Measurements from ENCODE around the gene RELA. TPM values are rescaled to one million over a fixed set of nuclear protein-coding genes. Genes with fewer than 3 reads are reported as not detected.
A peak's percentile ranks its signal among the peaks of the same experiment; 100 is the strongest.
"Not testable (repeated sequence)": the region's sequence is repeated elsewhere in the genome, so short reads cannot be mapped to it uniquely, and the experiment has no call there.

The RELA gene
- total RNA-seq, 1 donor from 2014 or later = 45.0 TPM

DNA sequence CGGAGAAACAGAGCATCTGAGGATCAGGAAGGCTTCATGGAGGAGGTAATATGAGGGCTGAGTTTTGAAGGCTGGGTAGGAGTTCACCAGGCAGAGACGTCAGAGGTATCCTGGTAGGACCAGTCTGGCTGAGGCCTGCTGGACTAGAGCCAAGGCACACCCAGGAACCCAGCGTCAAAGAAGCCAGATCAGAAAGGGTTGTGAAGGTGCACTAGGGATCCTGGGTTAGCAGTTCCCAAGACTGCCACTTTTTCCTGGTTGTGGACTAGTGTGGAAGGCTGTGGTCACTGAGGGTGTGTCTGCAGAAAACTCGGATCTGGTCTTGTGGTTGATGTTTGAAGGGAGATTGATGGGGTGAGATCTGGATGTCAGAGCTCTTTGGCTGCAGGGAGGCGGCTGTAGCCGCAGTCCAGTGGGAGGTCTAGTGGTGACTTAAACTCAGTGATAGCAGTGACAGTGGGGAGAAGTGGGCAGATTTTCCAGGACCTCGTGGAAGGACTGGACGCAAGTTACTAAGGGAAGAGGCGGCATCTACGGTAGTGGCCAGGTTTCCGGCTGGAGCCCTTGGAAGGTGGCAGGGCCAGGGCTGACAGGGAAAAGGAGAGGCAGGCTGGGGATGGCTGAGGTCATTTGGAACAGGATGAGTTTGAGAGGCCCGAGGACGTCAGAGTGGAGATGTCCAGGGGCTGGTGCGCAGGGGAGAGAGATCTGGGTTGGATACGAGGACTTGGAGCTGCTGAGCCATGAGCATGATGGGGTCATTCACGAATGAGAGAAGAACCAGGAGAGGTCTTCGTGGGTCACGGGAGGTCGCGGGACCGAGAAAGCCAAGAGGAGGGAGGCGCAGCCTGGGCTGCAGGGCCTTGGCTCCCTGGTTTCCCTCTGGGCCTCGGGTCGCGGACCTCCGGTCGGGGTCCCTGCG is 10.9 kb downstream of the RELA start:
- DNase-seq (ENCODE audit: low spot score) = no peak
- intact Hi-C loops (cut with DNase I) = no loop called here

DNA sequence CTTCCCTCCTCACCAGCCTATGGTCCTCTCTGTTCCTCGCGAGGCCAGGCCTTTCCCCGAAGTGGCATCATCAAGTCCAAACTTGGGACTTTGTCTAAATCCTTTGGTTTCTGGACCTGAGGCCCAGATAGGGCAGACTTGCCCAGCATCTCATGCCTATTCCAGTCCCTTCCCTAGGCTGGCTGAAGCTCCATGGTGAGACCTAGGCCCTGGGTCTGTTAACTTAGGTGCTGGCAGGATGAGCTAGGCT is 11.5 kb downstream of the RELA start:
- intact Hi-C loops (cut with DNase I) = no loop called here
- DNase-seq (ENCODE audit: low spot score) = no peak

DNA sequence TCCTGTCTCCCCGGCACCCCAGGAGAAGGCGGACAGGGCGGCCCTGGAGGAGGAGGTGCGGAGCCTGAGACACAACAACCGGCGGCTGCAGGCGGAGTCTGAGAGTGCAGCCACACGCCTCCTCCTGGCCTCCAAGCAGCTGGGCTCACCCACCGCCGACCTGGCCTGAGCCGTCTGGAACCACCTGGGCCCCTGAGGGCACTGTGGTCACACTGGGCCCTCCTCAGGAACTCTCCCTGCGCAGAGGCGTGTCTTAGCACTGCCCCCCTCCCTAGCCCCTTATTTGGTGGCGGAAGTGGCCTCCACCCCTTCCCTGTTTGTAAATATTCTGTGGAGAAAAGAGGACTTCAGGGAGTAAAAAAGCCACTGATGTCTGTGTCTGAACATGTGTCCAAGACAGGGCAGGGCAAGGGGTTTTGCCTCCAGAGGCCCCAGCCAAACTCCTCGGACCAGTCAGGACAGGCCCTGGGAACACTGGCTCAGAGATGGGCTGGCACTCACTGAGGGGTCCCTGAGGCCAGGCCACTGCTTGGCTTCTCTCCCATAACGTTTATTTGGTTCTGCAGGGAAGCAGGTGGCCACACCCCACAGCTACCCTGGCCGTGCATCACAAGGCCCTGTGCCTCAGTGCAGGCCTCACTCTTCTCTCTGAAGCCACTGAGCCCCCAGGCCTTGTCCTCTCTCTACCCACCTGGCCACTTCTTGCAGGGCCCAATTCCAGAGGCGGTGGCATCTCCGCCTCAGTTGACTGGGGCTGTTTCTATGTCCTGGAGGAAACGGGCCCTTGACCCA is 12.0 kb downstream of the RELA start:
- intact Hi-C loops (cut with DNase I) = no loop called here
- DNase-seq (ENCODE audit: low spot score) = no peak

DNA sequence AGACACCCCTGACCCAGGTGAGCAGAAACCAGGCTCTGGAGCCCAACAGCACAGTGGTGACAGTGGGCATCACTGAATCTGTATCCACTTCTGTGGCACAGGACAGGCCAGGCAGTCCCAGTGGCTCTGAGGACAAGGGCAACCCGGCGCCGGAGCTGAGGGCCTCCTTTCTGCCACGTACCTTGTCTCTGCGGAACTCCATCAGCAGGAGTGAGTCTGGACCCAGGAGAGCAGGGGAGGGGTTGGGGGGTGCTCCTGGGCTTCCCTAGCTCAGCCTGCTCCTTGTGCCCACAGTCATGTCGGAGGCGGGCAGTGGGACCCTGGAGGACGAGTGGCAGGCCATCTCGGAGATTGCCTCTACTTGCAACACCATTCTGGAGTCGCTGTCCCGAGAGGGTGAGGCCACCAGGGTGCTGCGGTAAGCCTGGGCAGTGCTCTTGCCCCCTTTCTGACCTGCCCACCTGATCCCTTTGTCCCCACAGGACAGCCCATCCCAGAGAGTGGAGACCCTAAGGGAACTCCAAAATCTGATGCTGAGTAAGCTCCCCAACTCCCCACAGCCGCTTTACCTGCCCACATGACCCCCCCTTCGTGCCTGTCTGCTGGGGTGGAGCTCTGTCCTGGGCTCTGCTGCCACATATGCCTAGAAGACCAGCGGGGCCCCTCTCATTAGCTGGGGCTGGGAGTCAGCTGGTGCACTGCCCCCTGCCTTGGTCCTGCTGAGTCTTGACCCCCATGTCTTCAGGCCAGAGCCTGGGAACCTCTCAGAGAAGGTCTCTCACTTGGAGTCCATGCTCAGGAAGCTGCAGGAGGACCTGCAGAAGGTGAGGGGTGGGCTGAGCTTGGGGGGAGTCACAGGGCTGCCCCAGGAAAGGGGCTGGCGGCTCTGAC is 12.8 kb downstream of the RELA start:
- intact Hi-C loops (cut with DNase I) = no loop called here
- DNase-seq (ENCODE audit: low spot score) = no peak

DNA sequence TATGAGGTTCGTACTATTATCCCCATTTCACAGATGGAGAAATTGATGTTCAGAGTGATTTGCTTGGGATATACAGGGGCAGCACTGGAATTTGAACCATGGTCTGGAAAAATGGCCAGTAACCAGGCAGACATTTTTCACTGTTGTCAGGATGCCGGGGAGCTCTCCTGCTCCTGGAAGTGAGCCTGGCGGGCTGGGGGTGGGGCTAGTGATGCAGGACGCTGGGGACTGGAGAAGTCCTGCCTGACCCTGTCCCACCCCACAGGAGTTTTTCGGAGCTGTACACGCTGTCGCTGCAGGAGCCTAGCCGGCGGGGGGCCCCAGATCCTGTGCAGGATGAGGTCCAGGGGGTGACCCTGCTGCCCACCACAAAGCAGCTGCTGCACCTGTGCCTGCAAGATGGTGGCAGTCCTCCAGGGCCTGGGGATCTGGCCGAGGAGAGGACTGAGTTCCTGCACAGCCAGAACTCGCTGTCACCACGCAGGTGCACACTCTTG is 13.7 kb downstream of the RELA start:
- intact Hi-C loops (cut with DNase I) = no loop called here
- no peak for DNase-seq (ENCODE audit: low spot score)

DNA sequence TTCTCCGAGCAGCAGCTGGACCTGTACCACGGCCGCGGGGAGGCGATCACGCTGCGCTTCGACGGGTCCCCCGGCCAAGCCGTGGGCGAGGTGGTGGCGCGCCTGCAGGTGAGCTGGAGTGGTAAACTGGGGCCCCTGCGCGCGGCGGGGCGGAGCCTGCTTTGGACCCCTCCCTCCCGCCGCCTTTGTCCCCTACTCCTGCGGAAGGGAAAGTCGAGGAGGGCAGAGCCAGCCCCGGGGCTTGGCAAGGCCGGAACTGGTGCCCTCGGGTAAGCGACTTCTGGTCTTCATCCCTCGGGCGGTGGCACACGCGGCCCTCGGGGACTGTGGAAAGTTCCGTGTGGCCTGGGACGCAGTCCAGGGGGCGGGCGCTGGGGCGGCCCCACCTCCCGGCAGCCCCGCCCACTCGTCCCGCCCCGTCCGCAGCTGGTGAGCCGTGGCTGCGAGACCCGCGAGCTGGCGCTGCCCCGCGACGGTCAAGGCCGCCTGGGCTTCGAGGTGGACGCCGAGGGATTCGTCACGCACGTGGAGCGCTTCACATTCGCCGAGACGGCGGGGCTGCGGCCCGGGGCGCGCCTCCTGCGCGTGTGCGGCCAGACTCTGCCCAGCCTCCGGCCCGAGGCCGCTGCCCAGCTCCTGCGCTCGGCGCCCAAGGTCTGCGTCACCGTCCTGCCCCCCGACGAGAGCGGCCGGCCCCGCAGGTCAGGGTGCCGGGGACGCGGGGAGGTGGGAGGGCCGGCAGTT is 15.6 kb downstream of the RELA start:
- intact Hi-C loops (cut with DNase I) = no loop called here
- DNase-seq (ENCODE audit: low spot score) = no peak

DNA sequence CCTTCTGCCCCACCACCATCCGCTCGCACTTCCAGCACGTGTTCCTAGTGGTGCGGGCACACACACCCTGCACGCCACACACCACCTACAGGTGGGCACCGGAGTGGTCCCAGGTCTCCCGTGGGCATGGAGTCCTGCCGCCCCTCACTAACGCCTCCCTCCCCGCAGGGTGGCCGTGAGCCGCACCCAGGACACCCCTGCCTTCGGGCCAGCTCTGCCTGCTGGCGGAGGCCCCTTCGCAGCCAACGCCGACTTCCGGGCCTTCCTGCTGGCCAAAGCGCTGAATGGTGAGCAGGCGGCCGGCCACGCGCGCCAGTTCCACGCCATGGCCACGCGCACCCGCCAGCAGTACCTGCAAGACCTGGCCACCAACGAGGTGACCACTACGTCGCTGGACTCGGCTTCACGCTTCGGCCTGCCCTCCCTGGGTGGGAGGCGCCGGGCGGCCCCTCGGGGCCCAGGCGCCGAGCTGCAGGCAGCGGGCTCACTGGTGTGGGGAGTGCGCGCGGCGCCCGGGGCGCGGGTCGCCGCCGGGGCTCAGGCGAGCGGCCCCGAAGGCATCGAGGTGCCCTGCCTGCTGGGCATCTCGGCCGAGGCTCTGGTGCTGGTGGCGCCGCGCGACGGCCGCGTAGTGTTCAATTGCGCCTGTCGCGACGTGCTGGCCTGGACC is 16.3 kb downstream of the RELA start:
- intact Hi-C loops (cut with DNase I) = no loop called here
- no peak for DNase-seq (ENCODE audit: low spot score)

DNA sequence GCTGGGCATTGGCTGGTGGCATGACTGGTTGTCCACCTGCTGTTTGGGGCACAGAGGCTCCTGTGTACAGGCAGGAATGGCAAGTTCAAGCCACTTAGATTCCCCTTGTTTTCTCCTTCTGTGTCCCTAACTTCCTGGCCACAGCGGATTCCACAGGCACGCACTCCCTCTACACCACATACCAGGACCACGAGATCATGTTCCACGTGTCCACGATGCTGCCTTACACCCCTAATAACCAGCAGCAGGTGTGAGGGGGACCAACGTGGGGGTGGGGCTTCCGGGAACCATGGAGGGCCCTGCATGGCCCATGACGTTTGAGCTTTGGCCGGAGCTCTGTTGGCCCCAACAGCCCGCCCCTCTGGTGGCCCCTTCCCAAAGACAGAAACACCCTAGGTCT is 17.0 kb downstream of the RELA start:
- DNase-seq (ENCODE audit: low spot score) = no peak
- intact Hi-C loops (cut with DNase I) = no loop called here

DNA sequence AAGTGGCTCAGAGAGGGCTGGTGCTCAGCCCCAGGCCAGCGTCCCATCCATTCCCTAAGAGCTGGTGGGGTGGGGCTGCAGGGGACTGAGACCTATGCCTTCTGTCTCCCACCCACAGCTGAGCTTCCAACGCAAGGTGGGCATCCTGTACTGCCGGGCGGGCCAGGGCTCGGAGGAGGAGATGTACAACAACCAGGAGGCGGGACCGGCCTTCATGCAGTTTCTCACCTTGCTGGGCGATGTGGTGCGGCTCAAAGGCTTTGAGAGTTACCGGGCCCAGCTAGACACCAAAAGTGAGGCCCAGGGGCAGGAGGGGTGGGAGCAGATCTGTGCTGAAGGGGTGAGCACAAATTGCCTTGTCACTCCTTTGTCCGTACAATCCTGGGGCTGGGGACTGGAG is 17.9 kb downstream of the RELA start:
- DNase-seq (ENCODE audit: low spot score) = no peak
- intact Hi-C loops (cut with DNase I) = no loop called here

DNA sequence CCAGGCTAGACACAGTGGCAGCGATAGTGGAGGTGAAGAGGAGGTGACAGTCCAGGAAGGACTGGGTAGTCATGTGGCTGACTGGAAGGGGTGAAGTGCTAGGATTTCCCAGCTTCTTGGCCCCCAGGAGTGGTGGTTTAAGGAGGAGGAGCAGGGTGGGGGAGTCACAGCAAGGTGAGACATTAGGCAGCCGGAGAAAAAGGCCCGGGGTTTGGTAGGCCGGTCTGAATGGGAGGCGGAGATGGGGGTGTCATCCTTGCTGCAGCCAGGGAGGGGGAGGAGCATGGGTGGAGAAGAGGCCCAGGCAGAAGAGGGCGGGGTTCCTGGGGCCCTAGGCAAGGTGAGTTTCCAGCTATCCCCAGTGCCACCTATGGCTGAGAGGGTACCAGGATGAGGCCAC is 18.7 kb downstream of the RELA start:
- intact Hi-C loops (cut with DNase I) = no loop called here
- DNase-seq (ENCODE audit: low spot score) = no peak

DNA sequence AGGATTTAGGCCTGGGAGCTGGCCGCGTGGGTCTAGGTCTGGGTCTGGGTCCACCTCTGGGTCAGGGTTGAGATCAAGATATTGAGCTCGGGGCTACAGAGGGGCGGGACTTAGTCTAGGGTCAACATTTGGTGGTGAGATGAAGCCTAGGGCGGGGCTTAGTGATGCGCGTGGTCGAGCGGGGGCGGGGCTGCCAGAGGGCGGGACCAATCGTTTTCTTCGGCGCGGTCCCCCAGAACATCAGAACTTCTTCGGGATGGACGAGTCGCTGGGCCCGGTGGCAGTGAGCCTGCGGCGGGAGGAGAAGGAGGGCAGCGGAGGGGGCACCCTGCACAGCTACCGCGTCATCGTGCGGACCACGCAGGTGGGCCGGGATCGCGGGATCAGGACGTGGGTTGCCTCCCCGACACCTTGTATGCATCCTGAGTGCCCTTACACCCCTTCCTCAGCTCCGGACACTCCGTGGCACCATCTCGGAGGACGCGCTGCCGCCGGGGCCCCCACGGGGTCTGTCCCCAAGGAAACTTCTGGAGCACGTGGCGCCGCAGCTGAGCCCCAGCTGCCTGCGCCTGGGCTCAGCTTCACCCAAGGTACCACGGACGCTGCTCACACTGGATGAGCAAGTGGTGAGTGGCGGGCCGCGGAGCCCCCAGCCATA is 20.6 kb downstream of the RELA start:
- intact Hi-C loops (cut with DNase I) = no loop called here
- no peak for DNase-seq (ENCODE audit: low spot score)

DNA sequence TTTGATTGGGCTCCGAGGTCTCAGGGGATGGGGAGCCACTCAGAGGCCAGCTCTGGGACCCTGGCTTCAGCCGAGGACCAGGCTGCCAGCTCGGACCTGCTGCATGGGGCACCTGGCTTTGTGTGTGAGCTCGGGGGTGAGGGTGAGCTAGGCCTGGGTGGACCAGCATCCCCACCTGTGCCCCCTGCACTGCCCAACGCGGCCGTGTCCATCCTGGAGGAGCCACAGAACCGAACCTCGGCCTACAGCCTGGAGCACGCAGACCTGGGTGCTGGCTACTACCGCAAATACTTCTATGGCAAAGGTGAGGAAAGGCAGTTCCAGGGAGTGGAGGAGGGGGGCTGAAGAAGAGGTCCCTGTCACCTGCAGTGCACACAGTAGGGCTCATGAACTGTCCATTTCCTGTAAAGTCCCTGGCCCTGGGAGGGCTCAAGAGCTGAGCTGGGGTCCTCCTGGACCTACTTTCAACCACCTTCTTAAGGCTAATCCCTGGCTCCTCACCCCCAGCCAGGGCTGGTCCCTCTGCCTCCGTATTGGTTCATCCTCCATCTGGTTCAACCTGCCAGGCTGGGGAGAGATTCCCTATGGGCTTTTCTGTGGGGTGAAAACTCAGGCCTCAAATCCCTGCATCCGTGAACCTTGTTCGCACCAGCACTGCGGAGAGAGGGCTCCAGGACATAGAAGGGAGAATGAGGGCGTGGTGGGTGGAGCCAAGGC is 21.3 kb downstream of the RELA start:
- no peak for DNase-seq (ENCODE audit: low spot score)
- intact Hi-C loops (cut with DNase I) = no loop called here

DNA sequence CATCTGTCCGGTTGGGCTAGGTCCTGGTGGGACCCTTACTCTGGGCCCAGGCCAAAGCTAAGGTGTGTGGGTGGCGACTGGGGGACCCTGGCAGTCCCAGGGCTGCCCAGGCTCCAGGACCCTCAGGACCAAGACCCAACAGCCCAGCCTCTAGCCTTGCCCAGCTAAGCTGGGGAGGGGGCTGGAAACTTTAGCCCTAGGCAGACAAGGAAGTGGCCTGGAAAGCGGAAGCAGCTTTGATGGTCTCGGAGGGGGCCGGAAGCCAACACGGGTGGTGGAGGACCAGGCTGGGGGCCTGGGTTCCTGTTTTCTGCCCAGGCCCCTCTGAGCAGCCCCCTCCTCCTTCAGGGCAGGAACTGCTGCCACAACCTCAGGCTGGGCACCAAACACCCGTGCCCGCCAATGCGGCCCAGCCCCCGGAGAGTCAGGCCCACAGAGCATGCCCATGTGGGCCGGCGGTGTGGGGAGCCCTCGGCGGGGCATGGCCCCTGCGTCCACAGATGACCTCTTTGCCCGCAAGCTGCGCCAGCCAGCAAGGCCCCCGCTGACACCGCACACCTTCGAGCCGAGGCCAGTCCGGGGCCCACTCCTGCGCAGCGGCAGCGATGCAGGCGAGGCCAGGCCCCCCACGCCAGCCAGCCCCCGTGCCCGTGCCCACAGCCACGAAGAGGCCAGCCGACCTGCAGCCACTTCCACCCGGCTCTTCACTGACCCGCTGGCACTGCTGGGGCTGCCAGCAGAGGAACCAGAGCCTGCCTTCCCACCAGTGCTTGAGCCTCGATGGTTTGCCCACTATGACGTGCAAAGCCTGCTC is 22.0 kb downstream of the RELA start:
- intact Hi-C loops (cut with DNase I) = no loop called here
- DNase-seq (ENCODE audit: low spot score) = peak; percentile 94

DNA sequence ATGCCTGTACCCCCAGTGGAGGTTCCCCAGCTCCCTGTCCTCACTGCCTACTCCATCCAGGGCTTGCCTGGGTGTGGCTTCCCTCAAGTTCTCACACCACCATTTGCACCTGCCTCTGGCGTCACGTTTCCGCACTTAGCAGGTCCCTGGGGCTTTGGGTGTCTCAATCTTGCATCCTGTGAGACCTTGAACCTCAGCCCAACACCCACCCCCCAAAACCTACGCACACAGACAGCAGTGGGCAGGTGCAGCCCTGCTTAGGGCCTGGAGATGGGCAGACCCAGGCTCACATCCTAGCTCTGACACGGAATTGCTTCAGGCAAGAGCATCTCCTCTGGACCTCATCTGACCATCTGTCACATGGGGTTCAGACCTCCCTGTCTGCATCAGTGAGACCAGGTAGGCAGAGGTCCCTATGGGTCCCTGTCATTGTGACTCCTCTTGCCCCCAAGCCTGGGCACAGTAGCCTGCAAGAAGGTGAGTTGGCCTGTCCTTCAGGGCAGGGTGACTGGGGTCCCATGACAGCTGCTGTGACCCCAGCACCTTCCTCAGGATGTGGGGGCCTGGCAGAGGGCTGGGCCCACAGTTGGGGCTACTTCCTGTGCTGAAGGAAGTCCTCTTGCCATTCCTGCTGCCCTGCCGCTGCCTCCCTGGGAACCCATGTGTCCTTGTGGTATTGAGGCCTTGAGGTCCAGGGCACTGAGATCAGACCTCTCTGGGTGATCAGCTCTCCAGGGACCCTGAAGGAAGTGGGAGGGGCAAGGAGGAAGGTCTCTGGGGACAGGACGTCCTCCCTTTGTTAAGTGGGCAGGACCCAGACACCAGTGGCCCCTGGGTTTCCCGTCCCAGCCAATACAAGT is 22.9 kb downstream of the RELA start:
- intact Hi-C loops (cut with DNase I) = no loop called here

DNA sequence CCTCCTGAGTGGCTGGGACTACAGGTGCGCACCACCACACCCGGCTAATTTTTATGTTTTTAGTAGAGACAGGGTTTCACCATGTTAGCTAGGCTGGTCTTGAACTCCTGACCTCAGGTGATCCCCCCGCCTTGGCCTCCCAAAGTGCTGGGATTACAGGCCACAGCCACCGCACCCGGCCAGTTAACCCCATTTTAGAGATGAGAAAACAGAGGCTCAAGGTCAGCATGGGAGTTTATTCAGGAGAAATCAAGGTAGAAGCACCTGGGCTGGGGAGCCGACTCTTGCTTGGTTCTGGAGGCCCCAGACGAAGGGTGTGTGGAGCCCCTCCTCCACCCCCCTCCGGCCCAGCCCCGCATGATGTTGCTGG is 23.5 kb downstream of the RELA start:
- intact Hi-C loops (cut with DNase I) = not testable (repeated sequence)

More for the DNA sequence above, 22.9 kb downstream of the RELA start:
- DNase-seq (ENCODE audit: low spot score) = no peak

More for the DNA sequence above, 23.5 kb downstream of the RELA start:
- not testable (repeated sequence) for DNase-seq (ENCODE audit: low spot score)
